GM12878 (cell line): Measurements from ENCODE around the gene WNT3A. TPM values are rescaled to one million over a fixed set of nuclear protein-coding genes. Genes with fewer than 3 reads are reported as not detected.

Experiments used
- ATAC-seq: fragments of 200-7000 bp; cut with Tn5 transposase; 3 replicates; pipeline ENCODE4 v1.9.1; 2020; ENCODE audit warnings: mild to moderate bottlenecking, moderate library complexity
- BruUV-seq: library from RNA; stranded (reverse); fragments of 400-500 nt; replicated peaks from 2 replicates; lab custom pipeline; 2021; lab: Mats Ljungman, UMichigan
- CTCF ChIA-PET: fragments of 300-600 bp; sonication (Branson Sonifier 250); formaldehyde crosslinking; extraction: SDS; loops from one replicate; lab custom pipeline; 2021; ENCODE audit warnings: inconsistent platforms; lab: Yijun Ruan, JAX
- POLR2A ChIA-PET: fragments of 350-600 bp; formaldehyde crosslinking; extraction: SDS; loops from one replicate; lab custom pipeline; 2021; ENCODE audit warnings: inconsistent platforms; lab: Charles Lee
- RAD21 ChIA-PET: fragments of 300-600 bp; sonication (Branson Sonifier 250); formaldehyde crosslinking; loops from one replicate; lab custom pipeline; 2023; ENCODE audit warnings: antibody characterized with exemption; ENCODE audit not compliant: unreplicated experiment; lab: Charles Lee
- SMC1A ChIA-PET: fragments of 300-600 bp; sonication (Branson Sonifier 250); formaldehyde crosslinking; loops from one replicate; lab custom pipeline; 2023; ENCODE audit not compliant: unreplicated experiment, uncharacterized antibody; lab: Charles Lee
- DNase-seq: peaks from one replicate; pipeline ENCODE4 v3.0.0-alpha.2; 2011; ENCODE audit warnings: low read depth, low spot score
- FAIRE-seq: peaks from 3 replicates; lab custom pipeline; 2011; peaks lifted over from hg19 to GRCh38; lab: Jason Lieb, UNC
- H2AFZ ChIP-seq: 2 replicates; pipeline ENCODE4 v1.6.0; 2011; ENCODE audit warnings: low read depth, low read length, control low read depth; ENCODE audit not compliant: control insufficient read depth
- H3K27ac ChIP-seq: 2 replicates; pipeline ENCODE4 v1.5.1; 2011; ENCODE audit warnings: control low read depth; ENCODE audit not compliant: control insufficient read depth, insufficient read depth
- H3K27me3 ChIP-seq, 2 experiments: replicated peaks in 1 of 2; 2 replicates each; pipeline versions ENCODE4 v1.6.0 to v1.6.1; 2011; ENCODE audit warnings: low read length in 1 of 2; ENCODE audit not compliant: control insufficient read depth in 2 of 2, insufficient read depth in 2 of 2
- H3K36me3 ChIP-seq, 2 experiments: 2 replicates each; pipeline ENCODE4 v1.5.1; 2011; ENCODE audit warnings: low read length in 1 of 2; ENCODE audit not compliant: control insufficient read depth in 2 of 2, insufficient read depth in 2 of 2
- H3K4me1 ChIP-seq: 2 replicates; pipeline ENCODE4 v1.6.1; 2011; ENCODE audit warnings: mild to moderate bottlenecking, low read length, moderate library complexity, mixed read lengths; ENCODE audit not compliant: control insufficient read depth, insufficient read depth
- H3K4me2 ChIP-seq: 2 replicates; pipeline ENCODE4 v1.6.0; 2011; ENCODE audit warnings: control low read depth; ENCODE audit not compliant: control insufficient read depth, insufficient read depth
- H3K4me3 ChIP-seq: fragments of 200-600 bp; sonication (generic); 2 replicates; pipeline ENCODE4 v1.5.1; 2016
- H3K79me2 ChIP-seq: 2 replicates; pipeline ENCODE4 v1.6.0; 2011; ENCODE audit warnings: low read length; ENCODE audit not compliant: control insufficient read depth, insufficient read depth
- H3K9ac ChIP-seq: 2 replicates; pipeline ENCODE4 v1.8.0; 2011; ENCODE audit warnings: low read length, control low read depth, mixed read lengths; ENCODE audit not compliant: control insufficient read depth, insufficient read depth
- H3K9me3 ChIP-seq: replicated peaks from 3 replicates; pipeline ENCODE4 v1.5.1; 2011; ENCODE audit warnings: mild to moderate bottlenecking, low read length; ENCODE audit not compliant: control insufficient read depth, insufficient read depth
- H4K20me1 ChIP-seq: 2 replicates; pipeline ENCODE4 v1.6.0; 2011; ENCODE audit not compliant: control insufficient read depth, insufficient read depth
- ETV6 ChIP-seq, 2 experiments: fragments of 450-650 bp in 1 of 2; IDR thresholded peaks in 1 of 2; conservative IDR thresholded peaks in 1 of 2; 2 replicates each; pipeline ENCODE4 v1.6.1; 2014; ENCODE audit warnings: antibody characterized with exemption in 1 of 2, borderline replicate concordance in 1 of 2, low read depth in 1 of 2, mild to moderate bottlenecking in 1 of 2, moderate library complexity in 1 of 2
- MTA2 ChIP-seq: fragments of 450-650 bp; IDR thresholded peaks from 2 replicates; pipeline ENCODE4 v1.6.1; 2016; ENCODE audit warnings: low read depth, mild to moderate bottlenecking, moderate library complexity
- PBX3 ChIP-seq: IDR thresholded peaks from 2 replicates; pipeline ENCODE4 v1.6.1; 2011; ENCODE audit warnings: mild to moderate bottlenecking, low read depth, low read length, moderate library complexity; ENCODE audit not compliant: insufficient replicate concordance
- PKNOX1 ChIP-seq: fragments of 450-650 bp; IDR thresholded peaks from 2 replicates; pipeline ENCODE4 v1.6.1; 2016; ENCODE audit warnings: mild to moderate bottlenecking
- RELA ChIP-seq: fragments of 450-650 bp; IDR thresholded peaks from 2 replicates; pipeline ENCODE4 v1.8.0; 2014; ENCODE audit warnings: borderline replicate concordance; ENCODE audit not compliant: partially characterized antibody
- WGBS: methylation state at CpG from one replicate; pipeline ENCODE4 v1.1.6; 2016; ENCODE audit warnings: low lambda C conversion rate; ENCODE audit not compliant: insufficient replicate concordance, insufficient coverage; ENCODE audit errors: missing lambda C conversion rate; 5-methylcytosine and 5-hydroxymethylcytosine counted together
- in situ Hi-C: fragments of 300-500 bp; cut with MboI; formaldehyde crosslinking; loops from 9 replicates; pipeline ENCODE4 v1.14.3; 2018; ENCODE audit warnings: mixed read lengths
- intact Hi-C: fragments of 100-400 bp; cut with micrococcal nuclease; formaldehyde crosslinking; loops from one replicate; pipeline ENCODE4 v1.14.2; 2022; ENCODE audit not compliant: unreplicated experiment
- polyA plus RNA-seq, 11 experiments: library from polyadenylated mRNA; depleted of rRNA in 4 of 11; unstranded in 6 of 11; stranded (reverse) in 5 of 11; fragments of >200 nt; fragmentation: Nextera tagmentation in 4 of 11; fragmentation: Illumina TruSeq in 1 of 11; extraction: Ambion mirVana in 4 of 11; extraction: Trizol in 1 of 11; gene quantifications; 1 replicate in 1 of 11; 2 replicates in 10 of 11; pipeline versions ENCODE4 v1.2.1 to v1.2.3, GENCODE V29; 2011 to 2016; ENCODE audit warnings: inconsistent platforms in 2 of 11, missing spikeins in 2 of 11, low read depth in 1 of 11
- total RNA-seq, 4 experiments: library from RNA; depleted of rRNA in 3 of 4; stranded (reverse); fragments of >200 nt in 3 of 4; fragmentation: Illumina TruSeq in 1 of 4; extraction: Trizol in 1 of 4; gene quantifications; 2 replicates each; pipeline versions ENCODE4 v1.2.1 to v1.2.3, GENCODE V29; 2013 to 2021

Gene WNT3A
- total and polyA plus RNA-seq, 10 of the 15 experiments (the other 5 are each of a cell fraction or from before 2014, with no cell fraction given): 0.16 TPM; not detected in 9

DNA sequence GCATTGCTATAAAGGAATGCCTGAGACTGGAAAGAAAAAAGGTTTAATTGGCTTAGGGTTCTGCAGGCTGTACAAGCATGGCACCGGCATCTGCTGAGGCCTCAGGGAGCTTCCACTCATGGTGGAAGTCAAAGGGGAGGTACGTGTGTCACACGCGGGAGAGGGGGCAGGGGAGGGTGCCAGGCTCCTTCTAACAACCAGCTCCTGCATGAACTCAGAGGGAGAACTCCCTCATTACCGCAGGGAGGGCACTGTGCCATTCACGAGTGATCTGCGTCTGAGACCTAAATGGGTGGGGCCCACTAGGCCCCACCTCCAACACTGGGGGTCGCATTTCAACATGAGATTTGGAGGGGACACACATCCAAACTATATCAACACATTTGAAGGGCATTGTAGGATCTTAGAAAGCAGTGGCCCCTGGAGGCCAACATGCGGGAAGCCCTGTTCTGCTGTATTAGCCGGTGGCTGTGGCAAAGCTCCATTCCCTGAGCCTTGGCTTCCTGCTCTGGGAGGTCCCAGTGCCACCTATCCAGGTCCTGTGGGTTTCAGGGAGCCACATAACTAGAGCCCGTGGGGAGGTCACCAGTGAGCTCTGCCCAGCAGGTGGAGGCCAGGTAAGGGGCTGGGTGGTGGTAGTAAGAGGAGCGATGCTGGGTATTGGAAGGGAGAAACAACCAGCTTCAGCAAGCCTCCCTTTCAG is 10.0 kb downstream of the WNT3A start:
- Histone ChIP-seq H3K4me2 (no peak overlapping the region), H3K79me2 (no peaks in the 10 kb centered on the region), H3K27me3 (no peaks in the 10 kb centered on the region), H3K27ac (no peak overlapping the region), H3K4me3 (no peak overlapping the region), H3K9me3 (no peaks in the 10 kb centered on the region), H4K20me1 (no peaks in the 10 kb centered on the region), H2AFZ (no peak overlapping the region), H3K4me1 (no peaks in the 10 kb centered on the region), H3K9ac (no peak overlapping the region), H3K36me3 (no peaks in the 10 kb centered on the region)
- WGBS: 34% methylated on average over 12 of the region's 12 CpGs
- intact Hi-C loops (no loop called here), in situ Hi-C loops (no loop called here)
- no peak for TF ChIP-seq RELA
- no peak for TF ChIP-seq PKNOX1
- no peak for TF ChIP-seq PBX3
- TF ChIP-seq MTA2: no peak
- TF ChIP-seq ETV6 (conservative IDR thresholded peaks at IDR 0.05 in 1 of 2, IDR thresholded peaks at IDR 0.05 in 1 of 2; ENCODE audit: borderline replicate concordance in 1 of 2, low read depth in 1 of 2): no peak
- BruUV-seq: no TSS peak
- RAD21 ChIA-PET: no interaction called here
- no peak for FAIRE-seq
- no peak for DNase-seq
- SMC1A ChIA-PET: no interaction called here
- POLR2A ChIA-PET: no interaction called here
- CTCF ChIA-PET: no interaction called here
- no peak for ATAC-seq
